KMS-11 (cell line): Measurements from ENCODE around the gene PVALEF.

Experiments
- H2AFZ ChIP-seq: fragments of 200-600 bp; sonication (generic); 2 replicates; pipeline ENCODE4 v1.6.1; 2016; ENCODE audit warnings: antibody characterized with exemption, mixed run types, low read depth
- H3K27ac ChIP-seq: fragments of 200-600 bp; sonication (generic); 2 replicates; pipeline ENCODE4 v1.6.1; 2016; ENCODE audit warnings: mild to moderate bottlenecking, mixed run types
- H3K27me3 ChIP-seq: fragments of 200-600 bp; sonication (generic); 2 replicates; pipeline ENCODE4 v1.6.1; 2017; ENCODE audit warnings: mild to moderate bottlenecking, low read depth, mixed run types, moderate library complexity; ENCODE audit not compliant: insufficient read depth
- H3K36me3 ChIP-seq: fragments of 200-600 bp; sonication (generic); 2 replicates; pipeline ENCODE4 v1.6.1; 2017; ENCODE audit warnings: mild to moderate bottlenecking, mixed run types; ENCODE audit not compliant: insufficient read depth
- H3K4me1 ChIP-seq: fragments of 200-600 bp; sonication (generic); 2 replicates; pipeline ENCODE4 v1.6.1; 2016; ENCODE audit warnings: mild to moderate bottlenecking, low read depth, mixed run types; ENCODE audit not compliant: poor library complexity, severe bottlenecking
- H3K4me2 ChIP-seq: fragments of 200-600 bp; sonication (generic); 2 replicates; pipeline ENCODE4 v1.7.0; 2016; ENCODE audit warnings: mild to moderate bottlenecking, mixed run types
- H3K4me3 ChIP-seq: fragments of 200-600 bp; sonication (generic); IDR thresholded peaks from 2 replicates; pipeline ENCODE4 v1.6.1; 2017; ENCODE audit warnings: low read depth, low read length, mixed read lengths; ENCODE audit not compliant: insufficient read depth
- H3K79me2 ChIP-seq: fragments of 200-600 bp; sonication (generic); 2 replicates; pipeline ENCODE4 v1.6.1; 2016; ENCODE audit warnings: low read depth, mixed run types; ENCODE audit not compliant: insufficient read depth
- H3K9ac ChIP-seq: fragments of 200-600 bp; sonication (generic); 2 replicates; pipeline ENCODE4 v1.6.1; 2016; ENCODE audit warnings: mild to moderate bottlenecking, mixed run types
- H4K20me1 ChIP-seq: fragments of 200-600 bp; sonication (generic); 2 replicates; pipeline ENCODE4 v1.6.1; 2016; ENCODE audit warnings: mild to moderate bottlenecking, mixed run types; ENCODE audit not compliant: insufficient read depth
- CTCF ChIP-seq: fragments of 200-600 bp; sonication (generic); conservative IDR thresholded peaks from 2 replicates; pipeline ENCODE4 v1.6.1; 2017; ENCODE audit warnings: low read depth, mild to moderate bottlenecking, antibody characterized with exemption, low read length, moderate library complexity, mixed read lengths

The PVALEF gene

GRCh38 chr17:81179861-81180260 is 14.6 kb downstream of the PVALEF start:
- no peak overlapping the region for H3K4me2 ChIP-seq
- H3K9ac ChIP-seq: no peak overlapping the region
- H3K79me2 ChIP-seq: no peaks in the 10 kb centered on the region
- no peak overlapping the region for H2AFZ ChIP-seq
- H3K36me3 ChIP-seq: no peaks in the 10 kb centered on the region
- H3K4me1 ChIP-seq: no peaks in the 10 kb centered on the region
- H3K27me3 ChIP-seq: peaks cover 97% of the 10 kb centered on the region
- no peaks in the 10 kb centered on the region for H4K20me1 ChIP-seq
- no peak overlapping the region for H3K4me3 ChIP-seq
- TF ChIP-seq CTCF: no peak
- H3K27ac ChIP-seq: no peak overlapping the region

- Histone ChIP-seq H3K4me1 (no peaks in the 10 kb centered on the region), H3K9ac (no peak overlapping the region), H3K4me3 (no peak overlapping the region), H3K36me3 (no peaks in the 10 kb centered on the region), H3K27me3 (peaks cover 96% of the 10 kb centered on the region), H3K4me2 (no peak overlapping the region), H4K20me1 (no peaks in the 10 kb centered on the region), H2AFZ (no peak overlapping the region), H3K79me2 (no peaks in the 10 kb centered on the region), H3K27ac (no peak overlapping the region)
- TF ChIP-seq CTCF: no peak
Measured at GRCh38 chr17:81180836-81181810, 15.8 kb downstream of the PVALEF start.

DNA sequence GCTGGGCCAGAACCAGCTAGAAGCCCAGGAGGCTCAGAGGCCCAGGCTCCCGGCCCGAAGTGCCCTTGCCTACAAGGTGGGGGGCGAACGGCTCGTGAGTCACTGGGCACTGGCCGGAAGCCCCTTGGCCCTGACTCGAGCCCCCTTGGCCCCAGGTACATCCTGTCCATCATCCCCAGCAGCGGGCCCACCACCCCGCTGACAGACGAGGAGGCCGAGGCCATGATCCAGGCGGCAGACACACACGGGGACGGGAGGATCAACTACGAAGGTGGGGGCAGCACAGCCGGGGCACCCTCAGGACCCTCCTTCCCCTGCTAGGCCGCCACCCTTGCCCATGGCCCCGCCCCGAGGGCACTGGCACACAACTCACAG is 16.5 kb downstream of the PVALEF start:
- Histone ChIP-seq H3K27me3 (peaks cover 93% of the 10 kb centered on the region), H3K9ac (no peak overlapping the region)

GRCh38 chr17:81182596-81182995 is 17.3 kb downstream of the PVALEF start:
- H4K20me1 ChIP-seq: no peaks in the 10 kb centered on the region
- peaks cover 86% of the 10 kb centered on the region for H3K27me3 ChIP-seq
- H3K4me2 ChIP-seq: no peak overlapping the region
- H2AFZ ChIP-seq: no peak overlapping the region
- H3K79me2 ChIP-seq: no peaks in the 10 kb centered on the region
- H3K4me3 ChIP-seq: no peak overlapping the region
- no peaks in the 10 kb centered on the region for H3K36me3 ChIP-seq
- H3K27ac ChIP-seq: no peak overlapping the region
- H3K4me1 ChIP-seq: no peaks in the 10 kb centered on the region
- no peak overlapping the region for H3K9ac ChIP-seq
- TF ChIP-seq CTCF: no peak

More for the DNA sequence above, 16.5 kb downstream of the PVALEF start:
- no peak overlapping the region for H3K4me3 ChIP-seq
- H3K79me2 ChIP-seq: no peaks in the 10 kb centered on the region
- no peak overlapping the region for H2AFZ ChIP-seq
- no peak overlapping the region for H3K4me2 ChIP-seq
- no peaks in the 10 kb centered on the region for H3K4me1 ChIP-seq
- no peak for TF ChIP-seq CTCF
- H3K27ac ChIP-seq: no peak overlapping the region
- no peaks in the 10 kb centered on the region for H4K20me1 ChIP-seq
- H3K36me3 ChIP-seq: no peaks in the 10 kb centered on the region
